Occipital lobe (tissue), 2 donors: Measurements from ENCODE around the gene DSCAM. TPM values are rescaled to one million over a fixed set of nuclear protein-coding genes. Genes with fewer than 3 reads are reported as not detected.
A peak's percentile ranks its signal among the peaks of the same experiment; 100 is the strongest.

Experiments
- DNase-seq: peaks from one replicate; lab custom pipeline; 2025; lab: John Stamatoyannopoulos, UW
- total RNA-seq: library from RNA; depleted of rRNA; stranded (reverse); fragments of >200 nt; gene quantifications from one replicate; pipeline ENCODE4 v1.2.3, GENCODE V29; 2014

Gene DSCAM
- total RNA-seq, 1 donor from 2014 or later: 13.3 TPM

DNA sequence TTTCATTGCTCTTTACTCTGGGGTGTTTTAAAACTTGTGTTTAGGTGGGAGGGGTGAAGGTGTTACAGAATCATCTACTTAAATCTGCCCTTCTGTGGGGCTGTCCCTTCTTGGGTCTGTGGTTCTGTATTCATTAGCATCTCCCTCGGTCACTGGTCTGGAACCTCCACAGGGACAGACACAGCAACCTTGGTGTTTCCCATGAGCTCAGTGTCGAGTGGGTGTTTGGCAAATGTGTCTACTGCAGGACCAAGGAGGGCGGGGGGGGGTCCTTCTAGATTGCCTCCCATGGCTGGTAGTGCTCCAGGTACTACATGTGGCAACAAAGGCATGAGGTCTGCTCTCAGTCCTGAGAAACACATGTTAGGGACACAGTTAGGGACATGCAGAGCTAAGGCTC lies 706.3 kb downstream of the DSCAM start:
- DNase-seq: no peak

- DNase-seq: no peak
Observed at GRCh38 chr21:40139636-40140035, 707.3 kb downstream of the DSCAM start.

- DNase-seq: no peak
Observed at GRCh38 chr21:40136571-40136970, 710.4 kb downstream of the DSCAM start.

GRCh38 chr21:40134731-40135492 lies 712.0 kb downstream of the DSCAM start:
- no peak for DNase-seq

DNA sequence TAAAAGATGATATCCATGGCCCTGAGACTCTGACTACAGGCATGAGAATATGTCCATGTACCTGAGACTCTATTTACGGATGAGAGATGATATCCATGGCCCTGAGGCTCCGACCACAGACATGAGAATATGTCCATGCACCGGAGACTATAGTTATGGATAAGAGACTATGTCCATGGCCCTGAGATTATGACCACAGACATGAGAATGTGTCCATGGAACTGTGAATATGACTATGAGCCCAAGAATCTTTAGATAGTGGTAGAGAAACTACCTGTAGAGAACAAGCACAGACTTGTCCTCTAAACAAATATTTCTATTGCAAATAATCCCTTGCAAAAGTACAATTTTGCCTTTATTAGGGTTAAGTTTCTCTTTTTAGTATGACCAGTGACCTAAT lies 716.5 kb downstream of the DSCAM start:
- DNase-seq: no peak

- no peak for DNase-seq
Observed at GRCh38 chr21:40129809-40130208, 717.1 kb downstream of the DSCAM start.

- no peak for DNase-seq
Observed at GRCh38 chr21:40128891-40129290, 718.1 kb downstream of the DSCAM start.

DNA sequence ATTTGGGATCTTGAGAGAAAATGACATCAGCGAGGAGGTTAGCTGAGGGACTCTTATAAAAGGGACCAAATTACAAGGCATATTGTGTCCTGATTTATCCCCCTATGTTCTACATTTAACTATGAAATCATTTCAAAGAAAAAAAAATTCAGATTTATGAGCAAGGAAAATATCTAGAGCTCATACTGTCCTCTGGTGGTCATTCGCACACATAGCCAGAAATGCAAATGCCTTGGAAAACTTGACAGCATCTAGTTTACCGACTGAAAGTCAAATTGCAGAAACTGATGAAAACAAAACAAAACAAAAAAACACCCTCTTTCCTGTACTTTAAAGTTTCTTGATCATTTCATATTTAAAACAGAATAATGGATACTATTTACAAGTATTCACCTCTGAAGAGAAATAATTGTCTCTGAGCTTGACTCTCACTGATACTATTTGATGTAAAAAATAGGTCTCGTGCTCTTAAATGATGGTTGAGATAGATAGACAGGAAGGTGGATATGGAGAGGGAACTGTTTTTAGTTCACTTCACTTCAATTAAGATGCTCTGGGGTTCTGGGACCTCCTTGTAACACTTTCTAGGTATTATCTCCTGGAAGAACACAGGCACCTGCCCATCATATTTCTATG lies 725.9 kb downstream of the DSCAM start:
- DNase-seq: no peak

- no peak for DNase-seq
Observed at GRCh38 chr21:40118527-40118926, 728.4 kb downstream of the DSCAM start.

DNA sequence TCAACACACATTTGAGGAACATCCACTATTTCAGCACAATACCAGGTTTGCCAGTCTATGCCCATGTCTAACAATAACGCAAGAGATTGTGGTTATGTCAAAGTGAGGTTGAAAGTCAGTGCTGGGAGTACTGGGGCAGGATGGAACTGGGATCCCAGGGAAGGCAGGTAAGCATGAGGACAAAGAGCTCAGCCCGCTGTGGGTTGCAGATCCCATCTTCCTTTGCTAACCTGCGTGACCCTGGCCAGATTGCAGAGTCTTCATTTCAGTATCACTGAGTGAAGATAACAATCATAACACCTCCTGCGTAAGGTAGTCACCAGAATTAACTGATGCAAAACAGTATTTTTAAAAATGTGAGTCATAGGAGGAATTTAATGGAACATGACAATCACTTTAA lies 729.7 kb downstream of the DSCAM start:
- DNase-seq: no peak

DNA sequence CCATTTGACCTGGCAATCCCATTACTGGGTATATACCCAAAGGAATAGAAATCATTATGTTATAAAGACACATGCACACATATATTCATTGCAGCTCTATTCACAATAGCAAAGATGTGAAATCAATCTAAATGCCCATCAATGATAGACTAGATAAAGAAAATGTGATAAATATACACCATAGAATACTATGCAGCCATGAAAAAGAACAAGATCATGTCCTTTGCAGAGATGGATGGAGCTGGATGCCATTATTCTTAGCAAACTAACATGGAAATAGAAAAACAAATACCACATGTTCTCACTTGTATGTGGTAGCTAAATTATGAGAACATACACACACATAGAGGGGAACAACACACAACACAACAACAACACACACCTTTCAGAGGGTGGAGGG lies 731.2 kb downstream of the DSCAM start:
- no peak for DNase-seq

DNA sequence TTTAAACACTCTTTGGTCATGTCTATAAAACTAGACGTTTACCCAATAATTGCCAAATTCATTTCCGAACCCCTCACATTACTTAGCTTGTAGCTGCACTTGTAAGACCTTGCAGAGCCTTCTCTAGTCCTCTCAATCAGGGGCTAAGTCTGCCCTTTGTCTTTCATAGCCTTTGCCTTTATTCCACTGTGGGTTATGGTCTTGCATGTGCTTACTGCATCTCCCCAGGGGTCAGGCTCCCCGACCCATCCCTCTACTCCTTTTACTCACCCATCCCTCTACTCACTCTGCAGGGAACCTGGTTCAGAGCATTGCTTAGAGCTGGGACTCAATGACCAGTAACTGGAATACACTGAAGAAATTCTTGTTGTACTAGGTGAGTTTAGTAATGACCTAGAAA lies 744.3 kb downstream of the DSCAM start:
- no peak for DNase-seq

GRCh38 chr21:40099809-40100208 lies 747.1 kb downstream of the DSCAM start:
- DNase-seq: no peak

GRCh38 chr21:40095477-40095876 lies 751.5 kb downstream of the DSCAM start:
- no peak for DNase-seq

- no peak for DNase-seq
Observed at GRCh38 chr21:40080385-40080784, 766.6 kb downstream of the DSCAM start.

DNA sequence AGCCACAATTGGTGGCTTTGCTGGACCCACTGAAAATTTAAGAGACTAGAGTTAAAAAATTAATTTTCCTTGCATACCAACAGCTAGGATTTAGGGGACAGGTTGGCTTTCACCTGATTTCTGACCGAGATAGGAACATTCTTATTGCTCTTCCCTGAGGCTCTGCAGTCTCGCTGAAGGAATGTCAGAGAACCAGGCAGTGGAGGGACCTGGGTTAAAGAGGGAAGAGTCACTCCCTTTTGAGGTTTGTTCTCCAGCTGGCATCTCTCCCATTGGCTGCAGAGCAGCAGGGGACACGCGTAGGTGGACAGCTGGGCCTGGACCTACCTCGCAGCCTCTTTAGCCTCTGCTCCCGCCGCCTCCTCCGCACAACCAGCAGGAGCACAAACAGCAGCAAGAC lies 772.2 kb downstream of the DSCAM start:
- DNase-seq: no peak

DNA sequence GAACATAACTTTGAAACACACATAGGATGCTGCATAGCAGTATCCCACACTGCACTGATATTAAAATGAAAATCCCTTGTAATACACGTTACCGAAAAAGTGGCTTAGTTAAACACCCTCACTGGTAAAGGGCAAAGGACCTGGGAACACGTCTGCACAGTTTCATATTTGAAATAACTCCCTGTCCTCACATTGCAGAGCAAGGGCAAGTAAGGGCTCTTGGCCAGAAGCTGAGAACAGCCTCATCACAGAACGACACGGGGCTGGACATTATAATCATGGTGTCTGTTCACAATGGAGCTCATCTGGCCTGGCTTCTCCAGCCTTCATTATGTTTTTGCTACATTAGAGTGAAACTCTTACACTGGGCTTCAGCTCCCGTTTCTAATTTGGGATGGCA lies 772.8 kb downstream of the DSCAM start:
- DNase-seq: no peak

DNA sequence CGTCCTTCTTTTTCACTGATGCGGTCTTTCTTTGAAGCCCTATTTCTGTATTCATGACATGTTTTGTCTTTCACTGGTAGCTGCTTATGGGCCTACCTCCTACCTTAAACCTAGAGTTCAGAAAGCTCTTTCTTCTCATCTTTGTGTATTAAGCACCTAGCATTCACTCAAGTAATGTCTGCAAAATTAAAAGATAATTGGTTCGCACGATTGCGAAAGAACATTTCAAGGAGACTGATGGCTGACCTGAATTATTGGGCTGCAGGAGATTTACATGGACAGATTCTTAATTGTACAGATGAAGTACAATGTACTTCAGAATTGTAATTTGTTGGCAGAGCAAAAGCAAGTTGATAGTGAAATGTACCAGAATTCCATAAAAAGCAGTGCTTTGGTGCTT lies 773.3 kb downstream of the DSCAM start:
- no peak for DNase-seq

- DNase-seq: no peak
Observed at GRCh38 chr21:40070871-40071270, 776.1 kb downstream of the DSCAM start.

DNA sequence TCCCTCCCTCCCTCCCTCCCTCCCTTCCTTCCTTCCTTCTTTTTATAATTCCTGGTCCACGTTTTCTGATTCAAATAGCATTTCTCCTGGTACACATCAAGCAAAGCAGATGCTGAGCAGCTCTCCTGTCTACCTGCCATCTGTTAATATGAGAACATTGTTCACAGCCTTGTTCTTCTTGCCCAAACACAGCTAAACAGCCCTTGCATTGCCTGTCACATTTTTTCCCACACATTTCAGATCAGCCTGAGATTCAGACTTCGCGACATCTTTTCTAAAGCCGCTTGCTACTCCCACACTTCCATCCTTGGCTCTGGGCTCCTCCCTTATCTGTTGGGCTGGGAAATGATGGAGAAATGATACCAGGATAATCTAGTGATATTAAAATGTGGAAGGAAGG lies 779.2 kb downstream of the DSCAM start:
- DNase-seq: peak; percentile 37

DNA sequence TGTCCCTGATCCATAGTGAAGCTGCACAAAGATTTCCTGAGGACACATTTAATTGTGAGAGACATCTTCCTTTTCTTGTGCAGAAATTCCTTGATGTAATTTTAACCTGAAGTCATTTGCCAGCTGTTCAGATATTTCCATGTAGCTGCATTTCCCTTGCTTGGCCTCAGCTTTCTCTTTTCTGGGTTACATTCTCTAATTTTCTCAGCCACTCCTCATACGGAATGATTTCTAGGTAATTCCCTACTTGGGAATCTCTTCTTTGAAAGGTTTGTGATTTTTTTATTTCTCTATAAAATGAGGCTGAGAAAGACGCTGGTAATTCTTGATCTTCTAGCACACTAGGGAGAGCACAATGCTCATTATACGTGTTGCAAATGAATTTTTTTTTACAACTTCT lies 780.7 kb downstream of the DSCAM start:
- no peak for DNase-seq

DNA sequence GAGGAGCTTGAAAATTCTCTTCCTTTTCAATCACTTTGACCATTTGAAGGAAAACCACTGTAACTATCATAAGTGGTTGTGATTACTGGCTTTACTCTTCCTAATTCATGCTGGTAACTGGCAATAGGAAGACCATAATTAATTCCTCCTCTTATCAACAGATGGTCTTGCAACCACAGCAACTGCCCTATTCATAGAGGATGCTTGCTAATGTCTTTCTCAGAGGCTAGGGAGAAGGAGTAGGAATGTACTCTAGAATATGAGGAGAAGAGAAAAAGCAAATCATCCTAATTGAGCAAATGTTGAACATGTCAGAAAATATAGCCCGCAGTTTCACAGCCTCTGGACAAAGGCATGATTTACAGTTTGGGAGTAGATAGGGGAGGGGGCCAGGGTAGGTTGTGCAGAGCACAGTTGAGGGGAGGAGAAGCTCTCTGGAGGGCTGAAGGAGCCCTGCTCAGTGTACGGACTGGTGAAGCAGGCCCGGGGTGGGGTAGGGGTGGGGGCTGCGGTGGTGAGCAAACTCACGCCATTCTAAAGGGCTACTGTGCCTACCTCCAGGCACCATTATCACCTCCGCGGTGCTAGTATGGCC lies 786.8 kb downstream of the DSCAM start:
- no peak for DNase-seq

- no peak for DNase-seq
Observed at GRCh38 chr21:40057331-40057730, 789.6 kb downstream of the DSCAM start.
